ENCODE measurements around the gene CLDN22.
"Not testable (repeated sequence)": the region's sequence is repeated elsewhere in the genome, so short reads cannot be mapped to it uniquely, and the experiment has no call there.

Gene CLDN22

DNA sequence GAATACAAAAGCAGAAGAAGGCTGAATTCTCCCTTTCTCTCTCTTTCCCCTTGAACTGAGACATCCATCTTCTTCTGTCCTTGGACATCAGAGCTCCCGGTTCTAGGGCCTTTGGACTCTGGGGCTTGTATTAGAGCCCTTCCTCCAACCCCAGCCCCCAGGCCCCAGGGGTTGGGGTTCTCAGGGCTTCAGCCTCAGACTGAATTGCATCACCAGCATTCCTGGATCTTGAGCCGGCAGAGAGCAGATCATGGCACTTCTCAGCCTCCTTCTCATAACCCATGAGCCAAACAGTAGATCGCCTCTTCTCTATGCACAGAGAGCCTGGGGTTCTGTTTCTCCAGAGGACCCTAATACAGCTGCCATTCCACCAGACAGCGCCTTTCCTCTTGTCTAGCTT, 27.5 kb upstream of the CLDN22 start:
- no peak for DNase-seq (ENCODE audit: low read depth in 1 of 2, low spot score in 1 of 2)

GRCh38 chr4:183347146-183347545, 27.1 kb upstream of the CLDN22 start:
- DNase-seq (ENCODE audit: low read depth in 1 of 2, low spot score in 1 of 2) = no peak

GRCh38 chr4:183345261-183345660, 25.2 kb upstream of the CLDN22 start:
- DNase-seq (ENCODE audit: low read depth in 1 of 2, low spot score in 1 of 2) = no peak

GRCh38 chr4:183344523-183345255, 24.6 kb upstream of the CLDN22 start:
- DNase-seq (ENCODE audit: low read depth in 1 of 2, low spot score in 1 of 2) = no peak

DNA sequence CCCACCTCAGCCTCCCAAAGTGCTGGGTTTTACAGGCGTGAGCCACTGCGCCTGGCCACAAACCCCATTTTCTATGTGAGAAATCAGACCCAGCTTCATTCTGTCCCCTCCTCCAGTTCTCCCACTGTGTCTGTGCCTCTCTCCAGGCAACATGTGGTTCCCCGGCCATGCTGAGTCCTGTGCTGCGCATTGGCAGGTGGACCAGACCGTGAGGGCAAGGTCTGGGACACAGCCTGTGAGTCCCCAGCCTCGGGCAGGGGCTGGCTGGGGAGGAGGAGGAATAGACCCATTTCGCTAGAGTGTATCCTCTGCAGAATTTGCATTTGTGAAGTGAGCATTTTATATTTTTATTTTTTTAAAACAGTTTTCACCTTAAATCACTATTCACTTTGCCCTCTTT, 23.7 kb upstream of the CLDN22 start:
- no peak for DNase-seq (ENCODE audit: low read depth in 1 of 2, low spot score in 1 of 2)

GRCh38 chr4:183342541-183343533, 22.8 kb upstream of the CLDN22 start:
- DNase-seq (ENCODE audit: low read depth in 1 of 2, low spot score in 1 of 2) = no peak

GRCh38 chr4:183337833-183338232, 17.8 kb upstream of the CLDN22 start:
- no peak for DNase-seq (ENCODE audit: low read depth in 1 of 2, low spot score in 1 of 2)

- DNase-seq (ENCODE audit: low read depth in 1 of 2, low spot score in 1 of 2) = no peak
Measured at GRCh38 chr4:183337349-183337748, 17.3 kb upstream of the CLDN22 start.

DNA sequence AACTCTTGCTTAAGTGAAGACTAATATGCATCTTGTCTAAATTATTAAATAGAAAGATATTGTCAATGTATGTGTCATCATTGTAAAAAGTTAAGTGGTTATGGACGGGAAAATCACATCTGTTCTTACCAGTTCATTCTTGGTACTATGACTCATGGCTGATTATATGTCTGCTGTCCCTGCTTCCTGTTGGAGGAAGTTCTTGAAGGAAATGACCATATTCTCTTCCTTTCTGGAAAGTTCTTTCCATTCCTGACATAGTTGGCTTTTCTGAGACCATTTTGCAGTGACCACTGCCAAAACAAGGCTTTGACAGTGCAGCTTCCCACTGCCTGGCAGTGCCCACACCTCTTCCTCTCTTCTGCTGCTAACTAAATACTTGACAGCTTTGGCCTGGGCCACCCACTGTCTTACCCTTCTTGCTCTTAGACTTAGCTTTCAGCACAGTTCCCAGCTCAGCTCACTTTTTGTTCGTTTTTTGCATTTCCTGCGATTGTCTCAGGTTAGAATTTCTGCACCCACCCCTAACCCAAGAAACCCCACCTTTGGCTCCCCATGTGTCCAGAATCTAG, 15.4 kb upstream of the CLDN22 start:
- no peak for DNase-seq (ENCODE audit: low read depth in 1 of 2, low spot score in 1 of 2)

GRCh38 chr4:183333983-183334382, 13.9 kb upstream of the CLDN22 start:
- no peak for DNase-seq (ENCODE audit: low read depth in 1 of 2, low spot score in 1 of 2)

- DNase-seq (ENCODE audit: low read depth in 1 of 2, low spot score in 1 of 2) = no peak
Measured at GRCh38 chr4:183333202-183333601, 13.1 kb upstream of the CLDN22 start.

GRCh38 chr4:183332447-183332846, 12.4 kb upstream of the CLDN22 start:
- DNase-seq (ENCODE audit: low read depth in 1 of 2, low spot score in 1 of 2) = no peak

DNA sequence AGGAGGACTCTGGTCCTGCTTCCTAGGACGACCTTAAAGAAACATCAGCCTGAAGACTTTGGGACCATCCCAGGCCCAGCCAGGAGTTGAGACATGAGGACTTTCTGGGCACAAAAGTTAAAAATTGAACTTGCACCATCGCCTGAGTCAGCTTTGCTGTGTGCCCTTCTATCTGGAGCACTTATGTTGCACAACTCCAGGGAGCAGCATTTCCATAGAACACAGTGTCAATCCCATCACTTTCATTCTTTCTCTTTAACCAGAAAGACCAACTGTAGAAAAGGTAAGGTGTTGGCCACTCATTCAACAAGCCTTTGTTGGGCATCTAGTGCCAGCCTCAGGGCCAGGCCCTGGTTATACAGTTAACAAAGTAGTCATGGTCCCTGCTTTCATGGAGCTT, 10.8 kb upstream of the CLDN22 start:
- DNase-seq (ENCODE audit: low read depth in 1 of 2, low spot score in 1 of 2) = no peak

- no peak for DNase-seq (ENCODE audit: low read depth in 1 of 2, low spot score in 1 of 2)
Measured at GRCh38 chr4:183329954-183330742, 10.1 kb upstream of the CLDN22 start.

DNA sequence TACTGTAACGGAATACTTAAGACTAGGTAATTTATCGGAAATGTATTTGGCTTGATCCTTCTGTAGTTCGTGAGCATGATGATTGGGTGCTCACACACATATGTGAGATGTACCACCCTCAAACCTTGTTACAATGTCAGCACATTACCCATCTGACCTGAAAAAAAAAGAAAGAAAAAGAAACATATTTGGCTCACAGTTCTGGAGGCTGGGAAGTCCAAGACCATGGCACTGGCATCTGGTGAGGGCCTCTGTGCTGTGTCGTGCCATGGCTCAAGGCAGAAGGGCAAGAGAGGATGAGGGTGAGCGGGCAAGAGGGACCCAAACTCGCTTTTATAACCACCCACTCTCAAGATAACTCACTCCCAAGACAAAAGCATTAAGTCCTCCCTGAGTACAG, 9.2 kb upstream of the CLDN22 start:
- no peak for DNase-seq (ENCODE audit: low read depth in 1 of 2, low spot score in 1 of 2)

DNA sequence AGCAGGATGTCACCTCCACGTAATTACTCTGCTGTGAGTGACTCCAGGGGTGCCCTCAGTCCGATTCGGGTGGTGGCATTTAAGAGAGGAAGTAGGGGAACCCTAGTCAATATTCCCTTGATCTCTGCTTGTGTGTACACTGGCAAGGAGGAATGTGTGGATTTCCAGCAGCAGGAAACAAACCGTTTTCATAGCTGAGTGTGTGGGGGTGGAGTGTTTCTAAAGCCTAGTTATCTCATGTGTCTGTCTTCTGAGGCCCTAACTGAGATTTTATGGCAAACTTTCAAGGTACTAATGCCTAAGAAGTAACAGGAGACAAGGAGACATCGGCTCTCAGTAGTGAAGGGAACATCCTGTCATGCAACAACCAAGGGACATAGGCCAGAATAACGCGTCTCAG, 8.8 kb upstream of the CLDN22 start:
- no peak for DNase-seq (ENCODE audit: low read depth in 1 of 2, low spot score in 1 of 2)

GRCh38 chr4:183327827-183328226, 7.8 kb upstream of the CLDN22 start:
- DNase-seq (ENCODE audit: low read depth in 1 of 2, low spot score in 1 of 2) = no peak

GRCh38 chr4:183326853-183327252, 6.8 kb upstream of the CLDN22 start:
- no peak for DNase-seq (ENCODE audit: low read depth in 1 of 2, low spot score in 1 of 2)

GRCh38 chr4:183326387-183326786, 6.3 kb upstream of the CLDN22 start:
- DNase-seq (ENCODE audit: low read depth in 1 of 2, low spot score in 1 of 2) = not testable (repeated sequence)

GRCh38 chr4:183324619-183325018, 4.5 kb upstream of the CLDN22 start:
- DNase-seq (ENCODE audit: low read depth in 1 of 2, low spot score in 1 of 2) = no peak

GRCh38 chr4:183324056-183324455, 4.0 kb upstream of the CLDN22 start:
- DNase-seq (ENCODE audit: low read depth in 1 of 2, low spot score in 1 of 2) = not testable (repeated sequence)
